Natural killer cell treated with Interleukin-12 subunit alpha and Interleukin-12 subunit beta and Interleukin-15 and Interleukin-18, amount 100 ng/mL, for 72 hours (primary cell): ENCODE measurements around the gene P2RX7. TPM values are rescaled to one million over a fixed set of nuclear protein-coding genes. Genes with fewer than 3 reads are reported as not detected.
A peak's percentile ranks its signal among the peaks of the same experiment; 100 is the strongest.
"Not testable (repeated sequence)": the region's sequence is repeated elsewhere in the genome, so short reads cannot be mapped to it uniquely, and the experiment has no call there.

ENCODE experiments used
- ATAC-seq, 2 donors: fragments of 150-1000 bp; cut with Tn5 transposase in 1 of 2; sonication (Bioruptor Pico), chemical (Tn5 transposase) in 1 of 2; 2 replicates each; pipeline ENCODE4 v1.10.0; 2021
- DNase-seq: peaks from one replicate; pipeline ENCODE4 v3.0.0; 2022; ENCODE audit warnings: low spot score
- H3K27ac Mint-ChIP-seq, 2 donors: 1 replicate in 1 of 2; 2 replicates in 1 of 2; pipeline ENCODE4 v1.8.0; 2022; ENCODE audit warnings: mixed read lengths in 2 of 2, mild to moderate bottlenecking in 1 of 2, moderate library complexity in 1 of 2
- H3K27me3 Mint-ChIP-seq, 2 donors: 1 replicate in 1 of 2; 2 replicates in 1 of 2; pipeline ENCODE4 v1.8.0; 2022; ENCODE audit warnings: mixed read lengths in 2 of 2
- H3K36me3 Mint-ChIP-seq: one replicate; pipeline ENCODE4 v1.8.0; 2022; ENCODE audit warnings: mixed read lengths
- H3K4me1 Mint-ChIP-seq, 2 donors: 1 replicate in 1 of 2; 2 replicates in 1 of 2; pipeline ENCODE4 v1.8.0; 2022; ENCODE audit warnings: low read depth in 2 of 2, mixed read lengths in 2 of 2, mild to moderate bottlenecking in 1 of 2
- H3K4me3 Mint-ChIP-seq: one replicate; pipeline ENCODE4 v1.8.0; 2022; ENCODE audit warnings: mixed read lengths
- H3K9me3 Mint-ChIP-seq: 2 replicates; pipeline ENCODE4 v1.8.0; 2022; ENCODE audit warnings: mixed read lengths
- total RNA-seq, 2 donors: library from RNA; stranded (reverse); gene quantifications; one replicate each; pipeline ENCODE4 v1.2.3, GENCODE V29; 2022

P2RX7 gene
- total RNA-seq, 2 donors from 2014 or later, result 20.2 to 46.6 TPM

GRCh38 chr12:121181181-121181580 lies 48.5 kb downstream of the P2RX7 start:
- H3K4me1 Mint-ChIP-seq, result no peaks in the 10 kb centered on the region
- no peaks in the 10 kb centered on the region for H3K27me3 Mint-ChIP-seq
- no peak for DNase-seq
- no peak for ATAC-seq
- H3K36me3 Mint-ChIP-seq, result peaks cover 10% of the 10 kb centered on the region
- H3K9me3 Mint-ChIP-seq, result no peaks in the 10 kb centered on the region
- no peak overlapping the region for H3K4me3 Mint-ChIP-seq
- H3K27ac Mint-ChIP-seq, result no peak overlapping the region

GRCh38 chr12:121182222-121182893 lies 49.7 kb downstream of the P2RX7 start:
- ATAC-seq (no peak), DNase-seq (no peak)
- H3K4me3 Mint-ChIP-seq, result no peak overlapping the region
- H3K9me3 Mint-ChIP-seq, result no peaks in the 10 kb centered on the region
- H3K27ac Mint-ChIP-seq, result no peak overlapping the region
- H3K36me3 Mint-ChIP-seq, result peaks cover 7% of the 10 kb centered on the region
- H3K4me1 Mint-ChIP-seq, result no peaks in the 10 kb centered on the region
- H3K27me3 Mint-ChIP-seq, result no peaks in the 10 kb centered on the region

GRCh38 chr12:121184425-121184824 lies 51.7 kb downstream of the P2RX7 start:
- no peak overlapping the region for H3K4me3 Mint-ChIP-seq
- no peak overlapping the region for H3K27ac Mint-ChIP-seq
- ATAC-seq (no peak), DNase-seq (no peak)
- no peaks in the 10 kb centered on the region for H3K4me1 Mint-ChIP-seq
- no peaks in the 10 kb centered on the region for H3K27me3 Mint-ChIP-seq
- peaks cover 6% of the 10 kb centered on the region for H3K36me3 Mint-ChIP-seq
- H3K9me3 Mint-ChIP-seq, result no peaks in the 10 kb centered on the region

- Mint-ChIP-seq H3K36me3 (peaks cover 6% of the 10 kb centered on the region), H3K4me1 (no peaks in the 10 kb centered on the region), H3K4me3 (no peak overlapping the region), H3K27me3 (no peaks in the 10 kb centered on the region), H3K27ac (no peak overlapping the region), H3K9me3 (no peaks in the 10 kb centered on the region)
- ATAC-seq (no peak), DNase-seq (no peak)
Measured at GRCh38 chr12:121184984-121185889, 52.6 kb downstream of the P2RX7 start.

GRCh38 chr12:121186826-121187225 lies 54.1 kb downstream of the P2RX7 start:
- H3K27me3 Mint-ChIP-seq, result no peaks in the 10 kb centered on the region

GRCh38 chr12:121187501-121187900 lies 54.8 kb downstream of the P2RX7 start:
- H3K4me1 Mint-ChIP-seq, result peaks cover 8 to 12% of the 10 kb centered on the region in 2 donors
- H3K36me3 Mint-ChIP-seq, result no peaks in the 10 kb centered on the region
- no peak for DNase-seq
- no peak overlapping the region for H3K27ac Mint-ChIP-seq
- no peaks in the 10 kb centered on the region for H3K27me3 Mint-ChIP-seq
- no peak overlapping the region for H3K4me3 Mint-ChIP-seq
- no peak for ATAC-seq
- H3K9me3 Mint-ChIP-seq, result no peaks in the 10 kb centered on the region

More at GRCh38 chr12:121186826-121187225, 54.1 kb downstream of the P2RX7 start:
- Mint-ChIP-seq H3K4me1 (peaks cover 8 to 10% of the 10 kb centered on the region in 2 donors), H3K4me3 (no peak overlapping the region), H3K9me3 (no peaks in the 10 kb centered on the region), H3K36me3 (peaks cover 6% of the 10 kb centered on the region), H3K27ac (peak overlapping the region in 1 of 2 donors; percentile 17)
- DNase-seq (no peak), ATAC-seq (no peak)

GRCh38 chr12:121188227-121188626 lies 55.6 kb downstream of the P2RX7 start:
- H3K9me3 Mint-ChIP-seq, result no peaks in the 10 kb centered on the region
- no peaks in the 10 kb centered on the region for H3K27me3 Mint-ChIP-seq
- H3K27ac Mint-ChIP-seq, result no peak overlapping the region
- H3K4me1 Mint-ChIP-seq, result peaks cover 8 to 12% of the 10 kb centered on the region in 2 donors
- H3K4me3 Mint-ChIP-seq, result no peak overlapping the region
- H3K36me3 Mint-ChIP-seq, result no peaks in the 10 kb centered on the region
- no peak for ATAC-seq
- no peak for DNase-seq

- no peak for DNase-seq
- ATAC-seq, result no peak
- Mint-ChIP-seq H3K27ac (no peak overlapping the region), H3K4me1 (peaks cover 8 to 12% of the 10 kb centered on the region in 2 donors), H3K4me3 (no peak overlapping the region), H3K36me3 (no peaks in the 10 kb centered on the region), H3K27me3 (no peaks in the 10 kb centered on the region), H3K9me3 (no peaks in the 10 kb centered on the region)
Measured at GRCh38 chr12:121189131-121189530, 56.5 kb downstream of the P2RX7 start.

GRCh38 chr12:121189619-121190155 lies 57.0 kb downstream of the P2RX7 start:
- Mint-ChIP-seq H3K36me3 (no peaks in the 10 kb centered on the region), H3K9me3 (no peaks in the 10 kb centered on the region), H3K4me3 (no peak overlapping the region), H3K27ac (no peak overlapping the region), H3K4me1 (peaks cover 8 to 12% of the 10 kb centered on the region in 2 donors), H3K27me3 (no peaks in the 10 kb centered on the region)
- DNase-seq (no peak), ATAC-seq (no peak)

GRCh38 chr12:121190523-121191031 lies 57.9 kb downstream of the P2RX7 start:
- Mint-ChIP-seq H3K4me1 (peaks cover 8 to 12% of the 10 kb centered on the region in 2 donors), H3K27ac (peak overlapping the region in 1 of 2 donors; percentile 12), H3K36me3 (no peaks in the 10 kb centered on the region), H3K9me3 (no peaks in the 10 kb centered on the region), H3K4me3 (no peak overlapping the region), H3K27me3 (no peaks in the 10 kb centered on the region)
- ATAC-seq (no peak), DNase-seq (no peak)

GRCh38 chr12:121191151-121191550 lies 58.5 kb downstream of the P2RX7 start:
- DNase-seq, result no peak
- Mint-ChIP-seq H3K27ac (peak overlapping the region in 1 of 2 donors; percentile 12), H3K4me3 (no peak overlapping the region), H3K4me1 (peaks cover 8 to 12% of the 10 kb centered on the region in 2 donors), H3K9me3 (no peaks in the 10 kb centered on the region), H3K27me3 (no peaks in the 10 kb centered on the region), H3K36me3 (no peaks in the 10 kb centered on the region)
- ATAC-seq, result no peak

GRCh38 chr12:121196902-121197301 lies 64.2 kb downstream of the P2RX7 start:
- H3K4me1 Mint-ChIP-seq, result peaks cover 5 to 11% of the 10 kb centered on the region in 2 donors
- H3K9me3 Mint-ChIP-seq, result no peaks in the 10 kb centered on the region
- ATAC-seq, result no peak
- H3K27me3 Mint-ChIP-seq, result no peaks in the 10 kb centered on the region
- H3K4me3 Mint-ChIP-seq, result no peak overlapping the region
- H3K36me3 Mint-ChIP-seq, result no peaks in the 10 kb centered on the region
- H3K27ac Mint-ChIP-seq, result peak overlapping the region in 1 of 2 donors; percentile 67
- no peak for DNase-seq

- DNase-seq (no peak), ATAC-seq (no peak)
- Mint-ChIP-seq H3K9me3 (no peaks in the 10 kb centered on the region), H3K27me3 (no peaks in the 10 kb centered on the region), H3K4me3 (no peak overlapping the region), H3K36me3 (no peaks in the 10 kb centered on the region), H3K4me1 (peaks cover 5 to 10% of the 10 kb centered on the region in 2 donors), H3K27ac (no peak overlapping the region)
Measured at GRCh38 chr12:121198949-121199348, 66.3 kb downstream of the P2RX7 start.

- ATAC-seq, H3K27ac Mint-ChIP-seq, H3K9me3 Mint-ChIP-seq, H3K36me3 Mint-ChIP-seq, DNase-seq, H3K4me3 Mint-ChIP-seq, H3K27me3 Mint-ChIP-seq: not testable (repeated sequence)
- H3K4me1 Mint-ChIP-seq, result peaks cover 11 to 17% of the 10 kb centered on the region in 2 donors
Measured at GRCh38 chr12:121201140-121201539, 68.5 kb downstream of the P2RX7 start.
